ENCODE results near the gene WIPF1. TPM values are rescaled to one million over a fixed set of nuclear protein-coding genes. Genes with fewer than 3 reads are reported as not detected.

WIPF1 gene, protein sequence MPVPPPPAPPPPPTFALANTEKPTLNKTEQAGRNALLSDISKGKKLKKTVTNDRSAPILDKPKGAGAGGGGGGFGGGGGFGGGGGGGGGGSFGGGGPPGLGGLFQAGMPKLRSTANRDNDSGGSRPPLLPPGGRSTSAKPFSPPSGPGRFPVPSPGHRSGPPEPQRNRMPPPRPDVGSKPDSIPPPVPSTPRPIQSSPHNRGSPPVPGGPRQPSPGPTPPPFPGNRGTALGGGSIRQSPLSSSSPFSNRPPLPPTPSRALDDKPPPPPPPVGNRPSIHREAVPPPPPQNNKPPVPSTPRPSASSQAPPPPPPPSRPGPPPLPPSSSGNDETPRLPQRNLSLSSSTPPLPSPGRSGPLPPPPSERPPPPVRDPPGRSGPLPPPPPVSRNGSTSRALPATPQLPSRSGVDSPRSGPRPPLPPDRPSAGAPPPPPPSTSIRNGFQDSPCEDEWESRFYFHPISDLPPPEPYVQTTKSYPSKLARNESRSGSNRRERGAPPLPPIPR
- 11.2 and 16.2 TPM in 2 replicates for total RNA-seq

DNA sequence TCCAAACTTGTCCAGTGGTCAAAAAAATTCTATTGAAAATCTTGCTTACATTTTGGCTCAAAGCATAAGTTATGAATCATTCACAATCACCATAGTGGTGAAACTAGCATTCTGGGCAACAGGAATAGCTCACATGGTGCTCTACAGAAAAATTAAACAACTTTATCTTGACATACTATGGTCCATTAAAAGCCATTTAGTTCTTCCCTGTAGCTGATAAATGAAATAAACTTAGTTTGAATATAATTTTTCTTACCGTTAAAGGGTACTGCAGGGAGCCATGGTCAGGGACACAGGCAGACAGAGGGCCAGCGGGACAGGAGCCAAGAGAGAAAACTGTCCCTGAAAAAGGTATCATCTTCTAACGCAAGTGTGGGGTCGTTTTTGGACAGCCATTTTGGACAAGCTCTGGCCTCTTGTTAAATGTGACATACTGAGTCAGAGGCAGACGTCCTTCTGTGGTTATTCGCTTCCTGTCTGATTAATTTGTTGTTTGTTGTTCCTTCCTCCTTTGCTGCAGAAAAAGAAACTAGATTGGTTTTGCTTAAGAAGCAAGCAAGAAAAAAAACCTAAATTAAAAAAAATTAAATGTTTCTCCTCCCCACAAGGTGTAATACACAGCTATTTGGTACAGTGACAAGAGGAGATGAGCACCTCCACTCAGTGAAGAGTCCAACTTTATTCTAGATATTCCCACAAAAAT, at the start of gene WIPF1:
Gene WIPF1 (minus strand): TSS at position 460 of the 703 bp plus-strand sequence. CDS start 12,231 bp downstream, outside the sequence.

Other genes with a start within 250 kb of the WIPF1 start
- gene SCRN3, start 202.1 kb downstream of the WIPF1 start, total RNA-seq: 14.8 and 18.3 TPM in 2 replicates
- 1.1 and 1.5 TPM in 2 replicates for gene GPR155, start 110.8 kb downstream of the WIPF1 start, total RNA-seq
- 0.76 TPM in 1 of 2 replicates, not detected in the other for gene CHRNA1, start 166.7 kb upstream of the WIPF1 start, total RNA-seq